Measurements from ENCODE around the gene HSD11B2.

DNA sequence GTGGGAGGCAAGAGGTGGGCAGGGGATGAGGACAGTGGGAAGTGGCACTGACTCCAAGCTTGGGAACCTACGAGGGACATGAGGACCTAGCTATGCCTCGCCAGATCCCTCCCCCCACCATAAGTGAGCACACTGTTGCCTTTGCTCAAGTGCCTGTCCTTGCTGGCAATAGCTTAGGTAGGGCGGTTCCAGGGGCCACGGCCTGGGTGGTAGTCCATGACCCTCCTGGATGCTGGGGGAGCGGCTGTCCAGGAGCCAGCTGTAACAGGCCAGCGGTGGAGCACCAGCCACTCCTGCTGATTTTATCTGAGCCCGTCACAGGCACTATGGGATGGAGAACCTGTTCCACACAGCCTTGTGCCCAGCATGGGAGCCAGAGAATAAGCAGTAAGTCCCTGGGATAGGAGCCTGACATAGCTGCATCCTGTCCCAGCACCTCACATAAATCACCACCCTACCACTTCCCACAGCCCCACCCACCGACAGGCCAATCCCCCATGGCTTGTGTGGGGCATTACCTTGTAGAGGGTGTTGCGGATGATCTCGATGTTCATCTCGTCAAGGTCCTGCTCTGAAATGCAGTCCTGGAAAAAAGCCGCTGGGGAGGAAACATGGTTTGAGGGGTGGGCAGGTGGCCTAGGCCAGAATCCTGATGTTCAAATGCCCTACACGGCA is 11.8 kb downstream of the HSD11B2 start:
- TF ChIP-seq SUZ12 (IDR thresholded peaks at IDR 0.05; ENCODE audit: extremely low read depth, insufficient read depth, insufficient read length) (no peak), ZNF274 (IDR thresholded peaks at IDR 0.05; ENCODE audit: low read depth, low read length) (no peak)

Measured in NT2/D1 (cell line).